ENCODE results near the gene CEP72.
"Not testable (repeated sequence)": the region's sequence is repeated elsewhere in the genome, so short reads cannot be mapped to it uniquely, and the experiment has no call there.

Gene CEP72

GRCh38 chr5:620152-620551 is 8.0 kb downstream of the CEP72 start:
- DNase-seq = no peak

GRCh38 chr5:620586-621180 is 8.5 kb downstream of the CEP72 start:
- no peak for DNase-seq

GRCh38 chr5:621341-621761 is 9.2 kb downstream of the CEP72 start:
- DNase-seq = no peak

GRCh38 chr5:622359-622758 is 10.2 kb downstream of the CEP72 start:
- no peak for DNase-seq

GRCh38 chr5:622946-623522 is 10.9 kb downstream of the CEP72 start:
- no peak for DNase-seq

GRCh38 chr5:623531-623930 is 11.4 kb downstream of the CEP72 start:
- no peak for DNase-seq

GRCh38 chr5:624118-624950 is 12.2 kb downstream of the CEP72 start:
- no peak for DNase-seq

GRCh38 chr5:624951-625230 is 12.8 kb downstream of the CEP72 start:
- no peak for DNase-seq

- no peak for DNase-seq
Measured at GRCh38 chr5:625516-625915, 13.4 kb downstream of the CEP72 start.

- DNase-seq = no peak
Measured at GRCh38 chr5:626850-627249, 14.7 kb downstream of the CEP72 start.

GRCh38 chr5:627840-628239 is 15.7 kb downstream of the CEP72 start:
- no peak for DNase-seq

- DNase-seq = not testable (repeated sequence)
Measured at GRCh38 chr5:628351-629205, 16.4 kb downstream of the CEP72 start.

- DNase-seq = no peak
Measured at GRCh38 chr5:633501-633955, 21.4 kb downstream of the CEP72 start.

- DNase-seq = no peak
Measured at GRCh38 chr5:634191-634590, 22.1 kb downstream of the CEP72 start.

GRCh38 chr5:635306-636055 is 23.3 kb downstream of the CEP72 start:
- DNase-seq = no peak

- DNase-seq = no peak
Measured at GRCh38 chr5:636951-637350, 24.8 kb downstream of the CEP72 start.

- DNase-seq = no peak
Measured at GRCh38 chr5:637581-638450, 25.7 kb downstream of the CEP72 start.

- DNase-seq = no peak
Measured at GRCh38 chr5:638501-639252, 26.5 kb downstream of the CEP72 start.

- DNase-seq = no peak
Measured at GRCh38 chr5:639253-639530, 27.1 kb downstream of the CEP72 start.

- no peak for DNase-seq
Measured at GRCh38 chr5:639584-640213, 27.6 kb downstream of the CEP72 start.
